ENCODE results near the gene PMS1. TPM values are rescaled to one million over a fixed set of nuclear protein-coding genes. Genes with fewer than 3 reads are reported as not detected.

Gene PMS1
- polyA plus RNA-seq, 1 donor from 2014 or later: 50.9 TPM

DNA sequence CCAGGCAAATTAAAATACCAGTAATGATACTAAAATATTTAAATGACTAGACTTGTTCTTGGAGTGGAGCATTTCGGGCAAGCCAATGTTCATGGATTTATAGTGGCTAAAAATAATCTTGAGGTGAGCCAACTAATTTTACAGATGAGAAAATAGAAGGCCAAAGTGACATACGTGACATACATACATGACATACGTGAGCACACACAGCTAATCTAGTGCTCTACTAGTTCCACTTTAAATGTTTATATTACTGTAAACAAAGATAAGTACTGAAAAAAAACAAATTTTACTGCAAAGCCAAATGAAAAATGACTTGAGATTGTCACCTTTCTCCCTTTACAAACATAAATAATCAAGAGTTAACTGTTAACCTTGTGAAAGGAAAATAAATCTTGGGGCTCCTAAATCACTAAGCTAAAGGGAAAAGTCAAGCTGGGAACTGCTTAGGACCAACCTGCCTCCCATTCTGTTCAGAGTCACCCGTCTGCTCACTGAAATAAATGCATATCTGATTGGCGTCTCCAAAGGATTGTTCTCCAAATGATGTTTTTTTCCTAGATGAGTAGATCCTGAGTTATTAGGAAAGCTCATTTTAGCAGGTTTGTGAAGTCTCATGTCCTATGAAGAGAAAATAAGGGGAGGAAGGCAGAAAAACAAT lies 96.7 kb downstream of the PMS1 start:
- H3F3A ChIP-seq (ENCODE audit: insufficient read depth, low read length, poor library complexity, severe bottlenecking): no peaks in the 10 kb centered on the region
- H3K4me2 ChIP-seq (ENCODE audit: low read length): no peak overlapping the region
- no peak overlapping the region for H2AFZ ChIP-seq (ENCODE audit: low read depth, low read length)
- H3K79me2 ChIP-seq (replicated peaks; ENCODE audit: insufficient read depth, low read length): no peaks in the 10 kb centered on the region
- no peaks in the 10 kb centered on the region for H3K9me2 ChIP-seq (ENCODE audit: insufficient read depth, low read length)
- H3K4me3 ChIP-seq (ENCODE audit: low read length): no peak overlapping the region
- H4K20me1 ChIP-seq (ENCODE audit: insufficient read depth): no peaks in the 10 kb centered on the region
- no peak overlapping the region for H3K27ac ChIP-seq (ENCODE audit: low read length)
- TF ChIP-seq RAD21 (conservative IDR thresholded peaks at IDR 0.05) (no peak), MXI1 (conservative IDR thresholded peaks at IDR 0.05; ENCODE audit: poor library complexity, severe bottlenecking) (no peak), SMC3 (conservative IDR thresholded peaks at IDR 0.05; ENCODE audit: poor library complexity) (no peak), EP300 (conservative IDR thresholded peaks at IDR 0.05; ENCODE audit: poor library complexity, severe bottlenecking) (no peak), EZH2 (IDR thresholded peaks at IDR 0.05; ENCODE audit: borderline replicate concordance, insufficient read depth, low read length, poor library complexity, severe bottlenecking) (no peak), TAF1 (IDR thresholded peaks at IDR 0.05; ENCODE audit: low read depth) (no peak), POLR2AphosphoS5 (IDR thresholded peaks at IDR 0.05) (no peak)
- TF ChIP-seq, protein P1, sequence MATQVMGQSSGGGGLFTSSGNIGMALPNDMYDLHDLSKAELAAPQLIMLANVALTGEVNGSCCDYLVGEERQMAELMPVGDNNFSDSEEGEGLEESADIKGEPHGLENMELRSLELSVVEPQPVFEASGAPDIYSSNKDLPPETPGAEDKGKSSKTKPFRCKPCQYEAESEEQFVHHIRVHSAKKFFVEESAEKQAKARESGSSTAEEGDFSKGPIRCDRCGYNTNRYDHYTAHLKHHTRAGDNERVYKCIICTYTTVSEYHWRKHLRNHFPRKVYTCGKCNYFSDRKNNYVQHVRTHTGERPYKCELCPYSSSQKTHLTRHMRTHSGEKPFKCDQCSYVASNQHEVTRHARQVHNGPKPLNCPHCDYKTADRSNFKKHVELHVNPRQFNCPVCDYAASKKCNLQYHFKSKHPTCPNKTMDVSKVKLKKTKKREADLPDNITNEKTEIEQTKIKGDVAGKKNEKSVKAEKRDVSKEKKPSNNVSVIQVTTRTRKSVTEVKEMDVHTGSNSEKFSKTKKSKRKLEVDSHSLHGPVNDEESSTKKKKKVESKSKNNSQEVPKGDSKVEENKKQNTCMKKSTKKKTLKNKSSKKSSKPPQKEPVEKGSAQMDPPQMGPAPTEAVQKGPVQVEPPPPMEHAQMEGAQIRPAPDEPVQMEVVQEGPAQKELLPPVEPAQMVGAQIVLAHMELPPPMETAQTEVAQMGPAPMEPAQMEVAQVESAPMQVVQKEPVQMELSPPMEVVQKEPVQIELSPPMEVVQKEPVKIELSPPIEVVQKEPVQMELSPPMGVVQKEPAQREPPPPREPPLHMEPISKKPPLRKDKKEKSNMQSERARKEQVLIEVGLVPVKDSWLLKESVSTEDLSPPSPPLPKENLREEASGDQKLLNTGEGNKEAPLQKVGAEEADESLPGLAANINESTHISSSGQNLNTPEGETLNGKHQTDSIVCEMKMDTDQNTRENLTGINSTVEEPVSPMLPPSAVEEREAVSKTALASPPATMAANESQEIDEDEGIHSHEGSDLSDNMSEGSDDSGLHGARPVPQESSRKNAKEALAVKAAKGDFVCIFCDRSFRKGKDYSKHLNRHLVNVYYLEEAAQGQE (IDR thresholded peaks at IDR 0.05; ENCODE audit: borderline replicate concordance): no peak
- TF ChIP-seq, protein P2, sequence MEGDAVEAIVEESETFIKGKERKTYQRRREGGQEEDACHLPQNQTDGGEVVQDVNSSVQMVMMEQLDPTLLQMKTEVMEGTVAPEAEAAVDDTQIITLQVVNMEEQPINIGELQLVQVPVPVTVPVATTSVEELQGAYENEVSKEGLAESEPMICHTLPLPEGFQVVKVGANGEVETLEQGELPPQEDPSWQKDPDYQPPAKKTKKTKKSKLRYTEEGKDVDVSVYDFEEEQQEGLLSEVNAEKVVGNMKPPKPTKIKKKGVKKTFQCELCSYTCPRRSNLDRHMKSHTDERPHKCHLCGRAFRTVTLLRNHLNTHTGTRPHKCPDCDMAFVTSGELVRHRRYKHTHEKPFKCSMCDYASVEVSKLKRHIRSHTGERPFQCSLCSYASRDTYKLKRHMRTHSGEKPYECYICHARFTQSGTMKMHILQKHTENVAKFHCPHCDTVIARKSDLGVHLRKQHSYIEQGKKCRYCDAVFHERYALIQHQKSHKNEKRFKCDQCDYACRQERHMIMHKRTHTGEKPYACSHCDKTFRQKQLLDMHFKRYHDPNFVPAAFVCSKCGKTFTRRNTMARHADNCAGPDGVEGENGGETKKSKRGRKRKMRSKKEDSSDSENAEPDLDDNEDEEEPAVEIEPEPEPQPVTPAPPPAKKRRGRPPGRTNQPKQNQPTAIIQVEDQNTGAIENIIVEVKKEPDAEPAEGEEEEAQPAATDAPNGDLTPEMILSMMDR (IDR thresholded peaks at IDR 0.05; ENCODE audit: poor library complexity, severe bottlenecking): no peak
- H3K9me3 ChIP-seq (ENCODE audit: low read length): no peaks in the 10 kb centered on the region
- H3K9ac ChIP-seq (ENCODE audit: low read length): no peak overlapping the region
- no peaks in the 10 kb centered on the region for H3K36me3 ChIP-seq (ENCODE audit: insufficient read depth, low read length)
- H3K27me3 ChIP-seq (ENCODE audit: insufficient read depth, low read depth, low read length): no peaks in the 10 kb centered on the region

GRCh38 chr2:189885368-189885767 lies 101.1 kb downstream of the PMS1 start:
- no peaks in the 10 kb centered on the region for H3K79me2 ChIP-seq (replicated peaks; ENCODE audit: insufficient read depth, low read length)
- TF ChIP-seq, protein P1 (IDR thresholded peaks at IDR 0.05; ENCODE audit: borderline replicate concordance): no peak
- TF ChIP-seq RAD21 (conservative IDR thresholded peaks at IDR 0.05) (no peak), SMC3 (conservative IDR thresholded peaks at IDR 0.05; ENCODE audit: poor library complexity) (no peak), MXI1 (conservative IDR thresholded peaks at IDR 0.05; ENCODE audit: poor library complexity, severe bottlenecking) (no peak), POLR2AphosphoS5 (IDR thresholded peaks at IDR 0.05) (no peak), EZH2 (IDR thresholded peaks at IDR 0.05; ENCODE audit: borderline replicate concordance, insufficient read depth, low read length, poor library complexity, severe bottlenecking) (no peak), TAF1 (IDR thresholded peaks at IDR 0.05; ENCODE audit: low read depth) (no peak), EP300 (conservative IDR thresholded peaks at IDR 0.05; ENCODE audit: poor library complexity, severe bottlenecking) (no peak)
- TF ChIP-seq, protein P2 (IDR thresholded peaks at IDR 0.05; ENCODE audit: poor library complexity, severe bottlenecking): no peak
- no peak overlapping the region for H3K4me2 ChIP-seq (ENCODE audit: low read length)
- H3K4me3 ChIP-seq (ENCODE audit: low read length): no peak overlapping the region
- H4K20me1 ChIP-seq (ENCODE audit: insufficient read depth): no peaks in the 10 kb centered on the region
- H3K9me3 ChIP-seq (ENCODE audit: low read length): no peaks in the 10 kb centered on the region
- H3K36me3 ChIP-seq (ENCODE audit: insufficient read depth, low read length): no peaks in the 10 kb centered on the region
- H3K9me2 ChIP-seq (ENCODE audit: insufficient read depth, low read length): no peaks in the 10 kb centered on the region
- no peaks in the 10 kb centered on the region for H3F3A ChIP-seq (ENCODE audit: insufficient read depth, low read length, poor library complexity, severe bottlenecking)
- H3K27me3 ChIP-seq (ENCODE audit: insufficient read depth, low read depth, low read length): no peaks in the 10 kb centered on the region
- H3K27ac ChIP-seq (ENCODE audit: low read length): no peak overlapping the region
- no peak overlapping the region for H2AFZ ChIP-seq (ENCODE audit: low read depth, low read length)
- H3K9ac ChIP-seq (ENCODE audit: low read length): no peak overlapping the region
